ENCODE measurements around the gene SLC24A3.
A peak's percentile ranks its signal among the peaks of the same experiment; 100 is the strongest.

Gene SLC24A3

DNA sequence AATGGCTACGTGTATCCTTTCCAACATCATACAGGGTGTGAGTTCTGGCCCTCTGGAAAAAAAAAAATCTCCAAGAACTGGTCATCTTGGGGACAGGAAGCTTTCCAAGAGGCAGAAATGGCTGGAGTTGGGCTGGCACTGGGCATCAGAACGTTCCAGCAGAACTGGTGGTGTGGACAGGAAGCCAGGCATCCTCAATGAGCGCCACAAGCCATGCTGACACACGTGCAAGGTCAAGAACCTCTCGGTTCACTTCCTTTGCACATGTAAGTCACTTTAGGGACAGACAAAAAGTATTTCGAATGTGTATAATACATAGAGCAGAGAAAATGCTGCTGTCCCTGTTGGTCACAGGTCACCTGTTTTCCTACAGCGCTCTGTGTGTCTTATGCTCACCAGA lies 518.3 kb downstream of the SLC24A3 start:
- peaks cover 10% of the 10 kb centered on the region for H3K27me3 Mint-ChIP-seq (ENCODE audit: low read depth)
- no peak overlapping the region for H3K27ac Mint-ChIP-seq
- H3K9me3 Mint-ChIP-seq = no peaks in the 10 kb centered on the region
- no peaks in the 10 kb centered on the region for H3K36me3 Mint-ChIP-seq (ENCODE audit: low read depth)
- TF ChIP-seq CTCF (IDR thresholded peaks at IDR 0.05; ENCODE audit: unreplicated experiment in 3 of 3) = no peak
- no peak overlapping the region for H3K4me3 Mint-ChIP-seq
- peaks cover 20% of the 10 kb centered on the region for H3K4me1 Mint-ChIP-seq

GRCh38 chr20:19734811-19735210 lies 522.4 kb downstream of the SLC24A3 start:
- no peak overlapping the region for H3K4me3 Mint-ChIP-seq
- H3K36me3 Mint-ChIP-seq (ENCODE audit: low read depth) = no peaks in the 10 kb centered on the region
- no peak for TF ChIP-seq CTCF (IDR thresholded peaks at IDR 0.05; ENCODE audit: unreplicated experiment in 3 of 3)

DNA sequence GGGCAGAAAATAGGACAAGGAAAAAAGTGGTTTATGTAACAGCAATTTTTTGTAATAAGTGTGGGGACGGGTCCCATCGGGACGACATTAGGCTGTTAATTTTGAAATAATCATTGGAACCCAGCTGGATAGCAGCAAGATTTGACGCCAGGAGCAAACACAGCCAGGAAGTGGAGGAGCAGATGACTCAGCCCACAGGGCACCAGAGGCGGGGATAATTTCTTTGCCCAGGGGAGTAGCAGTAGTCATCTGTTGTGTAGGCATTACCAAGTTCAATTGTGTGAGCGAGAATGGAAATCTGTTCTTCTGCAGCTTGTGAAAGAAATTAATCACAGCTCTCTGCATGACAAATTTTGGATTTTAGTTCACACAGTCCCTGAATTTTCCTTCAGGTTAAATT lies 523.0 kb downstream of the SLC24A3 start:
- H3K4me3 Mint-ChIP-seq = no peak overlapping the region
- peak overlapping the region; percentile 54 to 78 (median 72) for H3K27ac Mint-ChIP-seq

More at GRCh38 chr20:19734811-19735210, 522.4 kb downstream of the SLC24A3 start:
- H3K4me1 Mint-ChIP-seq = peaks cover 25% of the 10 kb centered on the region
- peaks cover 3% of the 10 kb centered on the region for H3K27me3 Mint-ChIP-seq (ENCODE audit: low read depth)
- H3K9me3 Mint-ChIP-seq = no peaks in the 10 kb centered on the region
- peak overlapping the region; percentile 54 to 78 (median 72) for H3K27ac Mint-ChIP-seq

GRCh38 chr20:19737025-19737424 lies 524.6 kb downstream of the SLC24A3 start:
- H3K27ac Mint-ChIP-seq = peak overlapping the region; percentile 28 to 73 (median 71)
- no peak overlapping the region for H3K4me3 Mint-ChIP-seq

More for the DNA sequence above, 523.0 kb downstream of the SLC24A3 start:
- H3K27me3 Mint-ChIP-seq (ENCODE audit: low read depth) = no peaks in the 10 kb centered on the region
- H3K9me3 Mint-ChIP-seq = no peaks in the 10 kb centered on the region
- H3K36me3 Mint-ChIP-seq (ENCODE audit: low read depth) = no peaks in the 10 kb centered on the region
- peaks cover 25% of the 10 kb centered on the region for H3K4me1 Mint-ChIP-seq
- TF ChIP-seq CTCF (IDR thresholded peaks at IDR 0.05; ENCODE audit: unreplicated experiment in 3 of 3) = no peak

DNA sequence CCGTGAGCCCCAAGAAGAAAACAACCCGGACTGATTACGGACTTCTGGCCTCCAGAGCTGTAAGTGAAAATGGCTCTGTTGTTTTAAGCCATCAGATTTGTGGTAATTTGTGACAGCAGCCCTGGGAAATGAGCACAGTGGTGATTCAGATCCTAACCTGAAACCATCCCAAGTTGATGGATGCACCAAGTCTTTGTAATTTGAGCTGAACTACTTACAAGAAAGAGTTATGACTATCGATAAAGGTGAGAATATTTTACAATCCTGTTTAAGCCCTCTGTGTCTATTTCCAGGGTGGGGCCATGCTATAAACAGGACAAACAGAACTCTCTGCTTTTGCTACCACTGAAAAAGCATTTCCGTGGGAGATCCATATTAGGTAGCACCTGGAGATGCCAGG lies 526.5 kb downstream of the SLC24A3 start:
- no peak overlapping the region for H3K27ac Mint-ChIP-seq
- no peak for TF ChIP-seq CTCF (IDR thresholded peaks at IDR 0.05; ENCODE audit: unreplicated experiment in 3 of 3)
- H3K9me3 Mint-ChIP-seq = no peaks in the 10 kb centered on the region
- H3K4me1 Mint-ChIP-seq = peaks cover 31% of the 10 kb centered on the region
- H3K27me3 Mint-ChIP-seq (ENCODE audit: low read depth) = no peaks in the 10 kb centered on the region
- H3K36me3 Mint-ChIP-seq (ENCODE audit: low read depth) = no peaks in the 10 kb centered on the region
- H3K4me3 Mint-ChIP-seq = no peak overlapping the region

More at GRCh38 chr20:19737025-19737424, 524.6 kb downstream of the SLC24A3 start:
- H3K27me3 Mint-ChIP-seq (ENCODE audit: low read depth) = no peaks in the 10 kb centered on the region
- H3K4me1 Mint-ChIP-seq = peaks cover 25% of the 10 kb centered on the region
- TF ChIP-seq CTCF (IDR thresholded peaks at IDR 0.05; ENCODE audit: unreplicated experiment in 3 of 3) = no peak
- no peaks in the 10 kb centered on the region for H3K9me3 Mint-ChIP-seq
- no peaks in the 10 kb centered on the region for H3K36me3 Mint-ChIP-seq (ENCODE audit: low read depth)

GRCh38 chr20:19739351-19739750 lies 526.9 kb downstream of the SLC24A3 start:
- H3K36me3 Mint-ChIP-seq (ENCODE audit: low read depth) = no peaks in the 10 kb centered on the region

More at GRCh38 chr20:19739351-19739750, 526.9 kb downstream of the SLC24A3 start:
- TF ChIP-seq CTCF (IDR thresholded peaks at IDR 0.05; ENCODE audit: unreplicated experiment in 3 of 3) = no peak
- H3K27me3 Mint-ChIP-seq (ENCODE audit: low read depth) = no peaks in the 10 kb centered on the region
- no peak overlapping the region for H3K27ac Mint-ChIP-seq
- H3K4me3 Mint-ChIP-seq = no peak overlapping the region
- H3K4me1 Mint-ChIP-seq = peaks cover 29% of the 10 kb centered on the region
- no peaks in the 10 kb centered on the region for H3K9me3 Mint-ChIP-seq

Measured in nephron (organoid).